GM12878 (cell line): Measurements from ENCODE around the gene SIK3. TPM values are rescaled to one million over a fixed set of nuclear protein-coding genes. Genes with fewer than 3 reads are reported as not detected.

Experiments
- ATAC-seq: fragments of 200-7000 bp; cut with Tn5 transposase; 3 replicates; pipeline ENCODE4 v1.9.1; 2020; ENCODE audit warnings: mild to moderate bottlenecking, moderate library complexity
- BruUV-seq: library from RNA; stranded (reverse); fragments of 400-500 nt; replicated peaks from 2 replicates; lab custom pipeline; 2021; lab: Mats Ljungman, UMichigan
- CTCF ChIA-PET: fragments of 300-600 bp; sonication (Branson Sonifier 250); formaldehyde crosslinking; extraction: SDS; loops from one replicate; lab custom pipeline; 2021; ENCODE audit warnings: inconsistent platforms; lab: Yijun Ruan, JAX
- POLR2A ChIA-PET: fragments of 350-600 bp; formaldehyde crosslinking; extraction: SDS; loops from one replicate; lab custom pipeline; 2021; ENCODE audit warnings: inconsistent platforms; lab: Charles Lee
- RAD21 ChIA-PET: fragments of 300-600 bp; sonication (Branson Sonifier 250); formaldehyde crosslinking; loops from one replicate; lab custom pipeline; 2023; ENCODE audit warnings: antibody characterized with exemption; ENCODE audit not compliant: unreplicated experiment; lab: Charles Lee
- SMC1A ChIA-PET: fragments of 300-600 bp; sonication (Branson Sonifier 250); formaldehyde crosslinking; loops from one replicate; lab custom pipeline; 2023; ENCODE audit not compliant: unreplicated experiment, uncharacterized antibody; lab: Charles Lee
- DNase-seq: peaks from one replicate; pipeline ENCODE4 v3.0.0-alpha.2; 2011; ENCODE audit warnings: low read depth, low spot score
- FAIRE-seq: peaks from 3 replicates; lab custom pipeline; 2011; peaks lifted over from hg19 to GRCh38; lab: Jason Lieb, UNC
- H2AFZ ChIP-seq: 2 replicates; pipeline ENCODE4 v1.6.0; 2011; ENCODE audit warnings: low read depth, low read length, control low read depth; ENCODE audit not compliant: control insufficient read depth
- H3K27ac ChIP-seq: 2 replicates; pipeline ENCODE4 v1.5.1; 2011; ENCODE audit warnings: control low read depth; ENCODE audit not compliant: control insufficient read depth, insufficient read depth
- H3K27me3 ChIP-seq, 2 experiments: replicated peaks in 1 of 2; 2 replicates each; pipeline versions ENCODE4 v1.6.0 to v1.6.1; 2011; ENCODE audit warnings: low read length in 1 of 2; ENCODE audit not compliant: control insufficient read depth in 2 of 2, insufficient read depth in 2 of 2
- H3K36me3 ChIP-seq, 2 experiments: 2 replicates each; pipeline ENCODE4 v1.5.1; 2011; ENCODE audit warnings: low read length in 1 of 2; ENCODE audit not compliant: control insufficient read depth in 2 of 2, insufficient read depth in 2 of 2
- H3K4me1 ChIP-seq: 2 replicates; pipeline ENCODE4 v1.6.1; 2011; ENCODE audit warnings: mild to moderate bottlenecking, low read length, moderate library complexity, mixed read lengths; ENCODE audit not compliant: control insufficient read depth, insufficient read depth
- H3K4me2 ChIP-seq: 2 replicates; pipeline ENCODE4 v1.6.0; 2011; ENCODE audit warnings: control low read depth; ENCODE audit not compliant: control insufficient read depth, insufficient read depth
- H3K4me3 ChIP-seq: fragments of 200-600 bp; sonication (generic); 2 replicates; pipeline ENCODE4 v1.5.1; 2016
- H3K79me2 ChIP-seq: 2 replicates; pipeline ENCODE4 v1.6.0; 2011; ENCODE audit warnings: low read length; ENCODE audit not compliant: control insufficient read depth, insufficient read depth
- H3K9ac ChIP-seq: 2 replicates; pipeline ENCODE4 v1.8.0; 2011; ENCODE audit warnings: low read length, control low read depth, mixed read lengths; ENCODE audit not compliant: control insufficient read depth, insufficient read depth
- H3K9me3 ChIP-seq: replicated peaks from 3 replicates; pipeline ENCODE4 v1.5.1; 2011; ENCODE audit warnings: mild to moderate bottlenecking, low read length; ENCODE audit not compliant: control insufficient read depth, insufficient read depth
- H4K20me1 ChIP-seq: 2 replicates; pipeline ENCODE4 v1.6.0; 2011; ENCODE audit not compliant: control insufficient read depth, insufficient read depth
- BMI1 ChIP-seq: fragments of 450-650 bp; IDR thresholded peaks from 2 replicates; pipeline ENCODE4 v1.6.1; 2016; ENCODE audit warnings: mild to moderate bottlenecking, moderate library complexity, borderline replicate concordance
- HDAC2 ChIP-seq: fragments of 200-600 bp; sonication (generic); IDR thresholded peaks from 2 replicates; pipeline ENCODE4 v1.6.1; 2017
- JUND ChIP-seq: IDR thresholded peaks from 2 replicates; pipeline ENCODE4 v1.6.1; 2012; ENCODE audit warnings: low read depth, mild to moderate bottlenecking, low read length, improper control_type of control experiment, moderate library complexity
- NFIC ChIP-seq: IDR thresholded peaks from 2 replicates; pipeline ENCODE4 v1.6.1; 2012; ENCODE audit warnings: low read depth, mild to moderate bottlenecking, inconsistent platforms, low read length, moderate library complexity
- NFXL1 ChIP-seq: fragments of 450-650 bp; IDR thresholded peaks from 2 replicates; pipeline ENCODE4 v1.6.1; 2017; ENCODE audit warnings: antibody characterized with exemption, mild to moderate bottlenecking, borderline replicate concordance
- SMC3 ChIP-seq: IDR thresholded peaks from 2 replicates; pipeline ENCODE4 v1.6.1; 2011; ENCODE audit warnings: low read length, improper control_type of control experiment, borderline replicate concordance
- ZNF592 ChIP-seq: fragments of 450-650 bp; IDR thresholded peaks from 2 replicates; pipeline ENCODE4 v1.6.1; 2017; ENCODE audit warnings: mild to moderate bottlenecking, moderate library complexity
- WGBS: methylation state at CpG from one replicate; pipeline ENCODE4 v1.1.6; 2016; ENCODE audit warnings: low lambda C conversion rate; ENCODE audit not compliant: insufficient replicate concordance, insufficient coverage; ENCODE audit errors: missing lambda C conversion rate; 5-methylcytosine and 5-hydroxymethylcytosine counted together
- in situ Hi-C: fragments of 300-500 bp; cut with MboI; formaldehyde crosslinking; loops from 9 replicates; pipeline ENCODE4 v1.14.3; 2018; ENCODE audit warnings: mixed read lengths
- intact Hi-C: fragments of 100-400 bp; cut with micrococcal nuclease; formaldehyde crosslinking; loops from one replicate; pipeline ENCODE4 v1.14.2; 2022; ENCODE audit not compliant: unreplicated experiment
- polyA plus RNA-seq, 11 experiments: library from polyadenylated mRNA; depleted of rRNA in 4 of 11; unstranded in 6 of 11; stranded (reverse) in 5 of 11; fragments of >200 nt; fragmentation: Nextera tagmentation in 4 of 11; fragmentation: Illumina TruSeq in 1 of 11; extraction: Ambion mirVana in 4 of 11; extraction: Trizol in 1 of 11; gene quantifications; 1 replicate in 1 of 11; 2 replicates in 10 of 11; pipeline versions ENCODE4 v1.2.1 to v1.2.3, GENCODE V29; 2011 to 2016; ENCODE audit warnings: inconsistent platforms in 2 of 11, missing spikeins in 2 of 11, low read depth in 1 of 11
- total RNA-seq, 4 experiments: library from RNA; depleted of rRNA in 3 of 4; stranded (reverse); fragments of >200 nt in 3 of 4; fragmentation: Illumina TruSeq in 1 of 4; extraction: Trizol in 1 of 4; gene quantifications; 2 replicates each; pipeline versions ENCODE4 v1.2.1 to v1.2.3, GENCODE V29; 2013 to 2021

The SIK3 gene
- total and polyA plus RNA-seq, 10 of the 15 experiments (the other 5 are each of a cell fraction or from before 2014, with no cell fraction given), result 2.5 to 31.9 (median 11.1) TPM

GRCh38 chr11:116958246-116958645 is 140.0 kb downstream of the SIK3 start:
- no peak for FAIRE-seq
- intact Hi-C loops, result no loop called here
- H3K79me2 ChIP-seq, result no peaks in the 10 kb centered on the region; the same call in 1 of the 2 replicates
- H3K4me2 ChIP-seq, result no peak overlapping the region
- RAD21 ChIA-PET, result interaction anchor here (0.9 to 1.7 kb wide), 3 partner anchors 18 to 78 kb away, joined by 3 to 5 read pairs (median 4); no protein-coding TSS in a partner anchor
- in situ Hi-C loops, result no loop called here
- H3K9me3 ChIP-seq, result no peaks in the 10 kb centered on the region
- no peaks in the 10 kb centered on the region for H3K4me1 ChIP-seq
- 97% methylated on average over 3 of the region's 3 CpGs for WGBS
- no peak overlapping the region for H2AFZ ChIP-seq
- BruUV-seq, result no TSS peak
- no peak for TF ChIP-seq BMI1
- TF ChIP-seq SMC3, result no peak
- no peak for TF ChIP-seq ZNF592
- no peak for TF ChIP-seq NFIC
- TF ChIP-seq NFXL1, result no peak
- no peak for TF ChIP-seq HDAC2
- no peak for TF ChIP-seq JUND
- DNase-seq, result no peak
- CTCF ChIA-PET, result interaction anchor here (0.5 to 1.6 kb wide), 4 partner anchors 9 to 620 kb away, joined by 3 to 5 read pairs (median 4); no protein-coding TSS in a partner anchor
- H3K4me3 ChIP-seq, result no peak overlapping the region
- no peak overlapping the region for H3K27ac ChIP-seq
- H3K9ac ChIP-seq, result no peak overlapping the region
- ATAC-seq, result no peak
- POLR2A ChIA-PET, result no interaction called here
- no peaks in the 10 kb centered on the region for H3K27me3 ChIP-seq
- H3K36me3 ChIP-seq, result peaks cover 0 to 3% of the 10 kb centered on the region in 2 experiments; a peak in 2 of 4 replicates
- SMC1A ChIA-PET, result interaction anchor here (0.7 to 2.5 kb wide), 12 partner anchors 8 to 140 kb away, joined by 3 to 9 read pairs (median 4); partner anchors contain the start of gene SIK3
- H4K20me1 ChIP-seq, result no peaks in the 10 kb centered on the region
